ENCODE measurements around the gene ITGB1BP2. TPM values are rescaled to one million over a fixed set of nuclear protein-coding genes. Genes with fewer than 3 reads are reported as not detected.
"Not testable (repeated sequence)": the region's sequence is repeated elsewhere in the genome, so short reads cannot be mapped to it uniquely, and the experiment has no call there.

ITGB1BP2 gene
- total RNA-seq, 1 experiment from 2014 or later = 0.66 TPM

DNA sequence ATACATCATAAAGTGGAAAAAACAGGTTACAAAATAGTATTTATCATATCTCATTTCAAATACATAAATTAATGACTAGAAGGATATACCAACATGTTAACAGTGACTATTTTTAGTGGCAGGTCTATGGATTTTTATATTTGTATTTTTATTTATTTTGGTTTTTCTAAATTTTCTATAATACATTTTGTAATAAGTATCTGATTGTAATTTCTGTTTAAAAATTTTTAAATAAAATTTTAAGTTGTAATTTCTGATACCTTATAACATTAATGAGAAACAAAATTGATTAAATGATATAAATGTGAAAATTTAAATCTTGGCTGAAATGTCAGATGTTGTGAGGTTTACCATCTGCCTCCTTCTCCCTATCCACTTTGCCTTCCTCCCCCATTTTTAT, 15.6 kb upstream of the ITGB1BP2 start:
- no peak for DNase-seq
- peaks cover 3% of the 10 kb centered on the region for H3K36me3 ChIP-seq (replicated peaks; ENCODE audit: control insufficient read depth, insufficient read depth, low read length)
- no peaks in the 10 kb centered on the region for H3K27me3 ChIP-seq (ENCODE audit: control insufficient read depth, insufficient read depth, low read length)
- no peak overlapping the region for H3K4me3 ChIP-seq (ENCODE audit: insufficient read depth, low read depth, low read length)

DNA sequence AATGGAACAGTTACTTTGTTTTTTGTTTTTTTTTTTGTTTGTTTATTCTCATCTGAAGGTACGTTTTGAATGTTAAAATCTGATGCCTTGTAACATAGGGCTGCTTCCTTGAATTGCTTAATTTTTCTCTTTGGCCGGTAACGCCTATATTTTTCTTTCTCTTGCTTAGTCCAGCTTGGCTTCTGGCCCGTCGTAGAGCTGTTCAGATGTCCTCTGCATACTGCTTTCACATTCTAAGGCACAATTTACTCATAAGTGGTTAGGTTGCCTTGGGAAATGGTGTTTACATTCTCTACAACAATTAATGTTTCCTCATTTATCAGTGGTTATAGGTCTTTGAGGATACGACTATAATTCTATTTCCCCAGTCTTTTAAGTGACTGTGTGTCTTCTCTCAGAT, 10.2 kb upstream of the ITGB1BP2 start:
- Histone ChIP-seq H3K4me3 (ENCODE audit: insufficient read depth, low read depth, low read length) (no peak overlapping the region), H3K36me3 (replicated peaks; ENCODE audit: control insufficient read depth, insufficient read depth, low read length) (peaks cover 17% of the 10 kb centered on the region), H3K27me3 (ENCODE audit: control insufficient read depth, insufficient read depth, low read length) (no peaks in the 10 kb centered on the region)
- no peak for DNase-seq

DNA sequence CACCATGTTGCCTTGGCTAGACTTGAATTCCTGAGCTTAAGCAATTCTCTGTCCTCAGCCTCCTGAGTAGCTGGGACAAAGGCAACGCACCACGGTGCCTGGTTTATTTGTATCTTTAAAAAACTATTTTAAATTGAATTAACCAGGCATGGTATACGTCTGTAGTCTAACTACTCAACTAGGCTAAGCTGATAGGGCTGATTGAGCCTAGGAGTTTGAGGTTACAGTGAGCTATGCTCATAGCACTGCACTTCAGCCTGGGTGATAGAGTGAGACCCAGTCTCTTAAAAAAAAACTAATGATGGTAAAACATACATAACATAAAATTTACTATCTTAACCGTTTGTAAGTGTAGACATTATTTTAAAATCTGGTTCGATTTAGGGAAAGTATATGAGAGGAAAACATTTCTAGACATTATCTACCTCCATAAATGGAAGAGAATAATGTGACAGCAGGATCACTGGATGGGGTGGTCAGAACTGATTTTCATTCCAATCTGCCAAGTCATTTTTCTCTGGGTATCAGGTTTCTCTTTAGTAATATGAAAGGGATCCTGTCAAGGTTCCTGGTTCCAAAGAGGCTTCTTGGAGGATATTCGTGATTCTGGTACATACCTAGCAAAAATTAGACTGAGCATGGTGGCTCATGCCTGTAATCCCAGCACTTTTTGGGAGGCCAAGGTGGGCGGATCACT, 8.7 kb upstream of the ITGB1BP2 start:
- peaks cover 26% of the 10 kb centered on the region for H3K36me3 ChIP-seq (replicated peaks; ENCODE audit: control insufficient read depth, insufficient read depth, low read length)
- DNase-seq = no peak
- H3K4me3 ChIP-seq (ENCODE audit: insufficient read depth, low read depth, low read length) = no peak overlapping the region
- H3K27me3 ChIP-seq (ENCODE audit: control insufficient read depth, insufficient read depth, low read length) = no peaks in the 10 kb centered on the region

DNA sequence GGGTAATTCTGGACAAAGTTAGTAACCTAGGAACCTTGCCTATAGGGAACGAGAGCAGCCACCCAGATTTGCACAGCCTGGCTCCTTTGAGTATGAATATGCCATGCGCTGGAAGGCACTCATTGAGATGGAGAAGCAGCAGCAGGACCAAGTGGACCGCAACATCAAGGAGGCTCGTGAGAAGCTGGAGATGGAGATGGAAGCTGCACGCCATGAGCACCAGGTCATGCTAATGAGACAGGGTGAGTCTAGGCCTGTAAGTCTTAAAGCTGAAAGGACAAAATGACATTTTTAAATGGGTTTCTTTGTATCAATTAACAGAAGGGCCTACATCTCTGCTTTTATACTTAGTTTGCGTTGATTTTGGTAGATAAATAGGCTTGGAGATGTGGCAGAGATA, 4.7 kb upstream of the ITGB1BP2 start:
- Histone ChIP-seq H3K27me3 (ENCODE audit: control insufficient read depth, insufficient read depth, low read length) (no peaks in the 10 kb centered on the region), H3K4me3 (ENCODE audit: insufficient read depth, low read depth, low read length) (no peak overlapping the region), H3K36me3 (replicated peaks; ENCODE audit: control insufficient read depth, insufficient read depth, low read length) (peaks cover 34% of the 10 kb centered on the region)
- no peak for DNase-seq

DNA sequence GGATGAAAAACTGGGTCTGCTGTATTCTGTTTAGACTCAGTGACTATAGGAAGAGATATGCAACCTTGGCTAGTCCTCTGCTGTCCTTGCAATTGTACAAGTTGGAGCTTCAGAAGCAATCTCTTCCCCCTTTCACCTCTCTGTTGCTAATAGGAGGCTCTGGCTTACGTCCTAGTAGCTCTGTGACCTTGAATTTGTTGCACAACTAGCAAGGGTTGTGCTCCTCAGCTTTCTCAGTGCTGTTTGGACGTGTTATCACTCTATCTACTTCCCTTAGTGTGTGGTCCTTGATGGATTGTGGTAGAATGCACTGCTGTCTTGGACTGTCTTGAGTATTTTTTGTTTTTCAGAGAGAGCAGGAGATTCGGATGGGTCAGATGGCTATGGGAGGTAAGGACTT, 3.4 kb upstream of the ITGB1BP2 start:
- H3K36me3 ChIP-seq (replicated peaks; ENCODE audit: control insufficient read depth, insufficient read depth, low read length) = peaks cover 28% of the 10 kb centered on the region

DNA sequence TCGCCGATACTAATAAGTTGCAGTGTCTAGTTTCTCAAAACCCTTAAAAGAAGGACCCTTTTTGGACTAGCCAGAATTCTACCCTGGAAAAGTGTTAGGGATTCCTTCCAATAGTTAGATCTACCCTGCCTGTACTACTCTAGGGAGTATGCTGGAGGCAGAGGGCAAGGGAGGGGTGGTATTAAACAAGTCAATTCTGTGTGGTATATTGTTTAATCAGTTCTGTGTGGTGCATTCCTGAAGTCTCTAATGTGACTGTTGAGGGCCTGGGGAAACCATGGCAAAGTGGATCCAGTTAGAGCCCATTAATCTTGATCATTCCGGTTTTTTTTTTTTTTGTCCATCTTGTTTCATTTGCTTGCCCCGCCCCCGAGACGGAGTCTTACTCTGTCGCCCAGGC, 1.5 kb upstream of the ITGB1BP2 start:
- H3K36me3 ChIP-seq (replicated peaks; ENCODE audit: control insufficient read depth, insufficient read depth, low read length) = peaks cover 24% of the 10 kb centered on the region
- H3K4me3 ChIP-seq (ENCODE audit: insufficient read depth, low read depth, low read length); H3K27me3 ChIP-seq (ENCODE audit: control insufficient read depth, insufficient read depth, low read length); DNase-seq: not testable (repeated sequence)

More for the DNA sequence above, 3.4 kb upstream of the ITGB1BP2 start:
- no peak for DNase-seq
- no peaks in the 10 kb centered on the region for H3K27me3 ChIP-seq (ENCODE audit: control insufficient read depth, insufficient read depth, low read length)
- no peak overlapping the region for H3K4me3 ChIP-seq (ENCODE audit: insufficient read depth, low read depth, low read length)

DNA sequence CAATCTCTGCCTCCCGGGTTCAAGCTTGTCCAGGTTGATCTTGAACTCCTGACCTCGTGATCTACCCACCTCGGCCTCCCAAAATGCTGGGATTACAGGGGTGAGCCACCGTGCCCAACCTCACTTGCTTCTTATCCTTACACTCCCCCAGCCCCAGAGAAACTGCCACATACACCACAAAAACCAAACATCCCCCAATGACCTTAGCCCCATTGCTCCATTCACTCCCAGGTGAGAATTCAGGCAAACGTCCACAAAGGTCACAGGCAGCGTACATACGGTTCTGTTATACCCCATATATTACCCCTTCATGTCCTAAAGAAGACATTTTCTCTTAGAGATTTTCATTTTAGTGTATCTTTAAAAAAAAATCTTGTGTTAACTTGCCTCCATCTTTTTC, 1.1 kb upstream of the ITGB1BP2 start:
- not testable (repeated sequence) for H3K27me3 ChIP-seq (ENCODE audit: control insufficient read depth, insufficient read depth, low read length); DNase-seq; H3K4me3 ChIP-seq (ENCODE audit: insufficient read depth, low read depth, low read length)
- peaks cover 24% of the 10 kb centered on the region for H3K36me3 ChIP-seq (replicated peaks; ENCODE audit: control insufficient read depth, insufficient read depth, low read length)

DNA sequence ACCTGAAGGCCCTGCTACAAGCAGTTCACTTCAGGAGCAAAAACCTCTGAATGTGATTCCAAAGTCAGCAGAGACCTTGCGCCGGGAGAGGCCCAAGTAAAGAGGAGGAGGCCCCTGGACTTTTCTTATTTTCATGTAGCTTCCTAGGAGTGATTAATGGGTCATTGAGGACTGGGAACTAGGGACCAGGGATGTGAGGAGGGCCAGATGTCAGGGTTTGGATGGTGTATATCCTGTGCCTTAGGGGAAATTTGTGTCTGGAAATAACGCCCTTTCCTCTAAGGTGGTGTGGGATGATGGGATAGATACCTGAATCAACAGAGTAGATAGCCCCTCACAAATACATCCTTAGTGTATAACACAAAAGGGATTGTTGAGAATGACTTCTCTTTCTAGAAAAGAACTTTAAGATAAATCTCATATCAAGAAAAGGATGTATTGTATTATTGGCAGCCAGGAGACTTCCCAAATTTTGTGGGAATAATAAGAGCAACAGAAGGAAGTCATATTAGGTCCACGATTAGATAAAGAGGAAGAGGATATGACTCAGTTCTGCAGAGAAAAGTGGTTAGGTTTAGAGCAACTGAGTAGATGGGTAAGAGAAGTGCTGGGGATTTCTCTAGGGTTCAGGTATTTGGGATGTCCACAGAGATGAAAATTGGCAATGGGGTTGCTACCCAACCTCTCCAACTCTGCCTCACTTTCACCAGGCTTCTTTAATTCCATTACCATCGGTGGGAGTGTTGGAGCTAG, 1.1 kb downstream of the ITGB1BP2 start:
- Histone ChIP-seq H3K27me3 (ENCODE audit: control insufficient read depth, insufficient read depth, low read length) (no peaks in the 10 kb centered on the region), H3K4me3 (ENCODE audit: insufficient read depth, low read depth, low read length) (no peak overlapping the region), H3K36me3 (replicated peaks; ENCODE audit: control insufficient read depth, insufficient read depth, low read length) (peaks cover 15% of the 10 kb centered on the region)
- no peak for DNase-seq

DNA sequence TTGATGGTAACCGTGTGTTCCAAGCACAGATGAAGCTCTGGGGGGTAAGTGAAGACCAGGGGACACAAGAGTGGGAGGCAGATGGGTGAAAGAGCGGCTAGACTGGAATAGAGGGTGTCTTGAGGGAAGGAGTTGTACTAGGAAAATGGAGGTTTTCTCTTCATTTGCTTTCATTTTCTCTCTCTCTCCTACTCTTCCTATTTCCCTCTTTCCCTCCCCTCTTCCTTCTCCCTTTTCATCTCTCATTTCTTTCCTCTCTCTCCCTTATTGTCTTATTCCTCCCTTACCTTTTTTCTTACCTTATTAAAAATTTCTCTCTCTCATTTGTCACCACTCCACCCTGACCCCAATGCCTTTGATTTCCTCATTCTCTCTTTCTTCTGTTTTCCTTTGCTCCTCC, 3.0 kb downstream of the ITGB1BP2 start:
- Histone ChIP-seq H3K27me3 (ENCODE audit: control insufficient read depth, insufficient read depth, low read length) (no peaks in the 10 kb centered on the region), H3K36me3 (replicated peaks; ENCODE audit: control insufficient read depth, insufficient read depth, low read length) (peaks cover 4% of the 10 kb centered on the region), H3K4me3 (ENCODE audit: insufficient read depth, low read depth, low read length) (no peak overlapping the region)
- no peak for DNase-seq

DNA sequence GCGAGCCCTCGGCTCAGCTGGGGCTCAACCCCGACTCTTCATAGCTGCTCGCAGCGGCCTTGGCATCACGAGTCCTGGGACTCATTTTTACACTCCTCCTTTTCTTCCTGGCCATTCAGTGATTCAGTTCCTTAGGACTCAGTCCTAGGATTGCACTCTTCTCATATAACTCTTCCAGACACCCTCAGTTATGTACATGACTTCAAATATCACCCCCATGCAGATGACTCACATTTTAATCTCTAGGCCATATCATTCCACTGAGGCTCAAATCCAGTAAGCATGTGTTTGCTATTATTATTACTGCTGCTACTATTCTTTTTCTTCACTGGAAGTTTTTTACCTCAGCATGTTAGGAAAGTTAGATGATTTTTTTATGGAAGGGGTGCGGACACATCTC, 14.4 kb downstream of the ITGB1BP2 start:
- no peaks in the 10 kb centered on the region for H3K36me3 ChIP-seq (replicated peaks; ENCODE audit: control insufficient read depth, insufficient read depth, low read length)
- DNase-seq = no peak
- no peaks in the 10 kb centered on the region for H3K27me3 ChIP-seq (ENCODE audit: control insufficient read depth, insufficient read depth, low read length)
- no peak overlapping the region for H3K4me3 ChIP-seq (ENCODE audit: insufficient read depth, low read depth, low read length)

DNA sequence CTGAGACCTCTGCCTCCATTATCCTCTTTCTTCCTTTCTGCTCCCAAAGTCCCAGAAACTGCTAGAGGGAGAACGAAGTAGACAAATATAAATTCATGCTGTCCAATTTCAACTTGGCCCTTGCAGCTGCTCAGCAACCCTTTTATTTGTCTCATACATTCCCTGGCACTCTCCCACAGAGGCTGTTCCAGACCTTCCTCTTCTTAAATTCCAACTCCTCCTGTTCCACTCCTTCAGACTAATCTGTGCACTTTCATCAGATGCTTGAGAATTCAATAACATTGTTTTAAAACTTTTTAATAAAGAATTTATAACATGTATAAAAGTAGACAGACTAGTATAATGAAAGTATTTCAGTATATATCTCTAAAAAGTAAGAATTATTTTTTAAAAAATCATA, 15.4 kb downstream of the ITGB1BP2 start:
- not testable (repeated sequence) for H3K4me3 ChIP-seq (ENCODE audit: insufficient read depth, low read depth, low read length); H3K36me3 ChIP-seq (replicated peaks; ENCODE audit: control insufficient read depth, insufficient read depth, low read length); DNase-seq; H3K27me3 ChIP-seq (ENCODE audit: control insufficient read depth, insufficient read depth, low read length)

DNA sequence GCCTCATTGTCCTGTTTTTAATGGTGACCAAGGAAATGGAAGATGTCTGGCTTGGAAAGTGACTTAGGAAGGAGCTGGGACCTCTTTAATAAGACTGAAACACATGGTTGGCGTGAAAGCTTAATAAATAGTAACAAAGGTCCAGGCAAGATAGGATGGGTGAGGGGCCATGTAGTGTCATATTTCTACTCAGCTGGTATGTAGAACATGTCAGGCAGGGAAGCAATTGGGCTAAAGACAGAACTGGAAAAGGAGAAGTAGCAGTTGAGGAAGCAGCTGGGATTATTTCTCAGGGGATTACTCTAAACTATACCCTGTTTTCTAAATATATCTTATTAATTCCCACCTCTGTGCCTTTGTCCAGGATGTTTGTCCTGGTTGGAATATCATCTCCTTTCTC, 18.6 kb downstream of the ITGB1BP2 start:
- DNase-seq = no peak
- Histone ChIP-seq H3K36me3 (replicated peaks; ENCODE audit: control insufficient read depth, insufficient read depth, low read length) (0 out of 2 replicates have a peak, but pooled peaks cover 1% of the 10 kb centered on the region), H3K4me3 (ENCODE audit: insufficient read depth, low read depth, low read length) (no peak overlapping the region)

DNA sequence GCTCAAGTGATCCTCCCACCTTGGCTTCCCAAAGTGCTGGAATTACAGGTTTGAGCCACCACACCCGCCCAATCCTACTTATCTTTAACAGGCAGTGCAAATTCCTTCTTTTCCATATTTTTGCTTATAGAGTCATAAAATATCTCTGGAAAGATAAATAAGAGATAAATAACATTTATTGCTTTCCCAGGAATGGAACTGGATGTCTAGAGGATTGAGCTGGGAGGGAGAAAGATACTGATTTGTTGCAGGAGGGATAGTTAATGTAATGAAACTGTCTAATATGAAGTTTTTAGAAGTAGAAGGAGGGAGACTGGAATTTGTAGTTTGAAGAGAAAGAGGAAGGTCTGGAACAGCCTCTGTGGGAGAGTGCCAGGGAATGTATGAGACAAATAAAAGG, 20.2 kb downstream of the ITGB1BP2 start:
- 0 out of 2 replicates have a peak, but pooled peaks cover 1% of the 10 kb centered on the region for H3K36me3 ChIP-seq (replicated peaks; ENCODE audit: control insufficient read depth, insufficient read depth, low read length)
- H3K27me3 ChIP-seq (ENCODE audit: control insufficient read depth, insufficient read depth, low read length) = no peaks in the 10 kb centered on the region
- no peak overlapping the region for H3K4me3 ChIP-seq (ENCODE audit: insufficient read depth, low read depth, low read length)
- no peak for DNase-seq

More for the DNA sequence above, 18.6 kb downstream of the ITGB1BP2 start:
- H3K27me3 ChIP-seq (ENCODE audit: control insufficient read depth, insufficient read depth, low read length) = no peaks in the 10 kb centered on the region

DNA sequence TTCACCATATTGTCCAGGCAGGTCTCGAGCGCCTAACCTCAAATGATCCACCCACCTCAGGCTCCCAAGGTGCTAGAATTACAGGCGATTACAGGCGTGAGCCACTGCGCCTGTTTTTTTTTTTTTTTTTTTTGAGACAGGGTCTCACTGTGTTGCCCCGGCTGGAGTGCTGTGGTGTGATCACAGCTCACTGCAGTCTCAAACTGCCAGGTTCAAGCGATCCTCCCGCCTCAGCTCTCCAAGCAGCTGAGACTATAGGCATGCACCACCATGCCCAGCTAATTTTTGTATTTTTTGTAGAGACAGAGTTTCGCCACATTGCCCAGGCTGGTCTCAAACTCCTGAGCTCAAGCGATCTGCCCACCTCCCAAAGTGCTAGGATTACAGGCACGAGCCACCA, 22.9 kb downstream of the ITGB1BP2 start:
- not testable (repeated sequence) for DNase-seq; H3K27me3 ChIP-seq (ENCODE audit: control insufficient read depth, insufficient read depth, low read length); H3K4me3 ChIP-seq (ENCODE audit: insufficient read depth, low read depth, low read length); H3K36me3 ChIP-seq (replicated peaks; ENCODE audit: control insufficient read depth, insufficient read depth, low read length)

DNA sequence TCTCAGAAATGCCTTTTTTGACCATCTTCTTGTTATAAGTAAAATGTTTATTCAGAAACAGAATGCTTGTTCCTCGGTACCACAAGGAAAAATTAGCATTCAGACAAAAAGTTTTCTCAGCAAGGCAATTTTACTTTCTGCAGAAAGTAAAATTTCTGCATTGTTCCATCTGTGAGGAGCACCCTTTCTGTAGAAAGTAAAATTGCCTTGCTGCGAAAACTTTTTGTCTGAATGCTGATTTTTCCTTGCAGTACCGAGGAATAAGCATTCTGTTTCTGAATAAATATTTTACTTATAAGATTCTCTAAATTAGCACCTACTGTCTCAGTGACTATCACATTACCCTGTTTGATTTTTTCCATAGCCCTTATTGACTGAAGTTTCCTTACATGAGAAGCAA, 24.8 kb downstream of the ITGB1BP2 start:
- no peak overlapping the region for H3K4me3 ChIP-seq (ENCODE audit: insufficient read depth, low read depth, low read length)
- 0 out of 2 replicates have a peak, but pooled peaks cover 1% of the 10 kb centered on the region for H3K36me3 ChIP-seq (replicated peaks; ENCODE audit: control insufficient read depth, insufficient read depth, low read length)
- no peaks in the 10 kb centered on the region for H3K27me3 ChIP-seq (ENCODE audit: control insufficient read depth, insufficient read depth, low read length)
- no peak for DNase-seq

Data from H7 (cell line).